ENCODE data around the gene SLC16A4.

DNA sequence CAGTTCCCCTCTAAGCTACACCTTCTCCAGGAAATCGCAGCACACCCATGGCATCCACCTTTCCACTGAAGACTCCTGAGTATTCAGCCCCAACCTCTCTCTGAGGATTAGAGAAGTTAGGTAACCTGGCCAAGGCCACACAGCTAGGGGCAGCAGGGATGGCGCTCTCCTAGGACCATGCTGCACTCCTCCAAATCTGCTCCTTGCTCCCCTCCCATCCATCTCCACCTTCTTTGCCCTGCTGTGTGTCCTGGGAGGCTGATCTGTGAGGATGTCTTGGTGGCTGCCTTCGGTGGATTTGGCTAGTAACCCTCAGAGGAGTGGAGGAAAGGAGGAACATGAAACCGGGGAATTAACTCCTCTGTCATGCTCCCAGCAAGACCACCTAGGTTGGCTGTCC is 40.1 kb upstream of the SLC16A4 start:
- no peak for TF ChIP-seq POLR2AphosphoS5 (IDR thresholded peaks at IDR 0.05)
- TF ChIP-seq CTCF (IDR thresholded peaks at IDR 0.05), result no peak

All from prostate gland (tissue), 2 donors.